Osteoblast (primary cell): Measurements from ENCODE around the gene PXDN. TPM values are rescaled to one million over a fixed set of nuclear protein-coding genes. Genes with fewer than 3 reads are reported as not detected.
"Not testable (repeated sequence)": the region's sequence is repeated elsewhere in the genome, so short reads cannot be mapped to it uniquely, and the experiment has no call there.

ENCODE experiments used
- DNase-seq: peaks from one replicate; pipeline ENCODE4 v3.0.0; 2011; ENCODE audit warnings: low spot score, mixed read lengths; ENCODE audit not compliant: insufficient read length; ENCODE audit errors: missing footprints
- H2AFZ ChIP-seq: 2 replicates; pipeline ENCODE4 v1.6.0; 2011; ENCODE audit warnings: mild to moderate bottlenecking, low read length
- H3K27ac ChIP-seq: 2 replicates; pipeline ENCODE4 v1.5.1; 2011; ENCODE audit warnings: mild to moderate bottlenecking, low read depth, low read length, moderate library complexity
- H3K27me3 ChIP-seq: 2 replicates; pipeline ENCODE4 v1.6.0; 2012; ENCODE audit warnings: mild to moderate bottlenecking, control low read depth, inconsistent platforms, low read length, moderate library complexity; ENCODE audit not compliant: insufficient read depth
- H3K36me3 ChIP-seq: 2 replicates; pipeline ENCODE4 v1.5.1; 2011; ENCODE audit warnings: mild to moderate bottlenecking, low read length, control low read depth, moderate library complexity; ENCODE audit not compliant: insufficient read depth
- H3K4me1 ChIP-seq: 2 replicates; pipeline ENCODE4 v1.5.1; 2011; ENCODE audit warnings: mild to moderate bottlenecking, low read length, control low read depth, moderate library complexity; ENCODE audit not compliant: insufficient read depth
- H3K4me2 ChIP-seq: 2 replicates; pipeline ENCODE4 v1.6.0; 2011; ENCODE audit warnings: mild to moderate bottlenecking, low read length; ENCODE audit not compliant: insufficient read depth
- H3K4me3 ChIP-seq: fragments of 200-600 bp; sonication (generic); 3 replicates; pipeline ENCODE4 v1.5.1; 2012; ENCODE audit warnings: mild to moderate bottlenecking, low read length, inconsistent platforms; ENCODE audit not compliant: insufficient read depth
- H3K79me2 ChIP-seq: 2 replicates; pipeline ENCODE4 v1.6.0; 2012; ENCODE audit warnings: mild to moderate bottlenecking, low read length, control low read depth, inconsistent platforms; ENCODE audit not compliant: insufficient read depth
- H3K9me3 ChIP-seq: 2 replicates; pipeline ENCODE4 v1.5.1; 2011; ENCODE audit warnings: low read depth, low read length, control low read depth
- H4K20me1 ChIP-seq: 2 replicates; pipeline ENCODE4 v1.6.0; 2012; ENCODE audit warnings: mild to moderate bottlenecking, low read length, control low read depth; ENCODE audit not compliant: insufficient read depth
- CTCF ChIP-seq: IDR thresholded peaks from 2 replicates; pipeline ENCODE4 v1.5.1; 2011; ENCODE audit warnings: mild to moderate bottlenecking, low read depth, low read length, moderate library complexity; ENCODE audit errors: extremely low read depth
- total RNA-seq: library from RNA; depleted of rRNA; stranded (reverse); fragments of >200 nt; gene quantifications from 2 replicates; pipeline ENCODE4 v1.2.3, GENCODE V29; 2012

PXDN gene
- total RNA-seq, 1 donor = 307 TPM

DNA sequence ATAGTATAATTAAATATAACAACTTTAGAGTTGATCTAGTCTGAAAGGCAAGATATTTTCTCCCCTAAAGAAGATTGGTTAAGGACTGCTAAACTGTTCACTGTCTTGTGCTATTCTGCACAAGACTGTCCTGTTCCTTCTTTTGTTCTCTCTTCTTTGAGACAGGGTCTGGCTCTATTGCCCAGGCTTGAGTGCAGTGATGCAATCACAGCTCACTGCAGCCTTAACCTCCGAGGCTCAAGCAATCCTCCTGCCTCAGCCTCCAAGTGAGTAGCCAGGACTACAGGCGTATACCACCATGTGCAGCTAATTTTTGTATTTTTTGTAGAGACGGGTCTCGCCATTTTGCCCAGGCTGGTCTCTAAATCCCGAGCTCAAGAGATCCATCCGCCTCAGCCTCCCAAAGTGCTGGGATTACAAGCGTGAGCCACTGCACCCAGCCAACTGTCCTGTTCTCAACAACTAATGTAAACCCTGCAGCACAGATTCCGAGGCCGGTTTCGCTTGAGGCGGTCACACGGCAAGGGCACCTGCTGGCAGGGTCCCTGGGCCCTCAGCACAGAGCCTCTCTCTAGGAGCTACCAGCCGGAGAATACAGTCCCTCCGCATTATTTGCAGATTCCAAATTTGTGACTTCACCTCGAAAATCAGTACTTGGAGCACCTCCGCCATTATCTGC lies 16.4 kb downstream of the PXDN start:
- peaks cover 46% of the 10 kb centered on the region for H3K4me1 ChIP-seq

GRCh38 chr2:1727101-1727771 lies 17.1 kb downstream of the PXDN start:
- TF ChIP-seq CTCF = no peak
- Histone ChIP-seq H3K79me2 (peaks cover 58% of the 10 kb centered on the region), H3K27ac (no peak overlapping the region), H2AFZ (no peak overlapping the region), H3K9me3 (no peaks in the 10 kb centered on the region), H3K4me1 (peaks cover 46% of the 10 kb centered on the region), H3K36me3 (no peaks in the 10 kb centered on the region), H3K27me3 (no peaks in the 10 kb centered on the region), H3K4me2 (no peak overlapping the region), H4K20me1 (peaks cover 14% of the 10 kb centered on the region), H3K4me3 (no peak overlapping the region)
- no peak for DNase-seq

More for the DNA sequence above, 16.4 kb downstream of the PXDN start:
- Histone ChIP-seq H3K9me3 (no peaks in the 10 kb centered on the region), H3K4me2 (no peak overlapping the region), H3K36me3 (no peaks in the 10 kb centered on the region), H3K27ac (no peak overlapping the region), H4K20me1 (peaks cover 14% of the 10 kb centered on the region), H2AFZ (no peak overlapping the region), H3K4me3 (no peak overlapping the region), H3K79me2 (peaks cover 58% of the 10 kb centered on the region), H3K27me3 (no peaks in the 10 kb centered on the region)
- no peak for DNase-seq
- no peak for TF ChIP-seq CTCF

- Histone ChIP-seq H3K4me3 (no peak overlapping the region), H3K27me3 (no peaks in the 10 kb centered on the region), H3K4me1 (peaks cover 43% of the 10 kb centered on the region), H3K36me3 (no peaks in the 10 kb centered on the region), H4K20me1 (peaks cover 14% of the 10 kb centered on the region), H3K79me2 (peaks cover 61% of the 10 kb centered on the region), H2AFZ (no peak overlapping the region), H3K27ac (no peak overlapping the region), H3K4me2 (no peak overlapping the region), H3K9me3 (no peaks in the 10 kb centered on the region)
- no peak for TF ChIP-seq CTCF
- no peak for DNase-seq
Observed at GRCh38 chr2:1726558-1726957, 17.8 kb downstream of the PXDN start.

GRCh38 chr2:1724351-1724750 lies 20.0 kb downstream of the PXDN start:
- not testable (repeated sequence) for H3K9me3 ChIP-seq, H3K36me3 ChIP-seq, DNase-seq, H3K4me3 ChIP-seq, H3K4me2 ChIP-seq, H3K27me3 ChIP-seq, H2AFZ ChIP-seq
- Histone ChIP-seq H3K27ac (peak overlapping the region; percentile 96), H3K4me1 (peaks cover 35% of the 10 kb centered on the region), H4K20me1 (peaks cover 21% of the 10 kb centered on the region), H3K79me2 (peaks cover 69% of the 10 kb centered on the region)
